ENCODE measurements around the gene TMEM39A.

Gene TMEM39A

DNA sequence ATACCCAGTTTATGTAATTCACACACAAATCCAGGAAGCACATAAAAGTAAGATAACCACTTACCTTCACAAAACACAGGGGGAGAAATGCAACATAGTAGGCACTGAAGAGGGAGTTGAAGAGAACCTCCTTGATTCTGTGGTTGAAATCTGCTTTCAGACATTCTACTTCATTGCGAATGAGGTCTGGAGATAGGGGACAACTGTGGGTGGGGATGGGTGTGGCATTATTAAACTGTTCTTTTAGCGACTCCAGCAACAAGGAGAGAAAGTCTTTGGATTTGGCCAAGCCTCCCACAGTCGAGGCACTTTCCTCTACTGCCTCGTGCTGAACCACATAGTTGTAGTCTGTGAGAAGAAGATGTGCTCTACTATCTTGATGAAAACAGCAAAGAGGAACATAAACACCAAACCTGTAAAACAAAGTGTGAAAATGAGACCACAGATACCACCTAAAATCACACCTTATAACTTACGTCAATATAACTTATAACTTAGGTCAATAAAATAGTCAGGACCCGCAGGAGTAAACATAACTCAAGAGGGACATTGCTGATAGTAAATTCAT is 25.6 kb downstream of the TMEM39A start:
- no peaks in the 10 kb centered on the region for H3K79me2 ChIP-seq (ENCODE audit: insufficient read depth, low read length)
- H3K27ac ChIP-seq (ENCODE audit: low read depth, low read length, poor library complexity, severe bottlenecking) = no peak overlapping the region
- no peak overlapping the region for H2AFZ ChIP-seq (ENCODE audit: low read length)
- no peak overlapping the region for H3K4me2 ChIP-seq (ENCODE audit: low read length)
- H3K9ac ChIP-seq (ENCODE audit: low read length) = no peak overlapping the region
- peaks cover 80% of the 10 kb centered on the region for H3K36me3 ChIP-seq (ENCODE audit: insufficient read depth, low read length)
- H4K20me1 ChIP-seq (ENCODE audit: insufficient read depth, low read length) = no peaks in the 10 kb centered on the region
- H3K4me1 ChIP-seq (ENCODE audit: insufficient read depth, low read length, severe bottlenecking) = no peaks in the 10 kb centered on the region
- no peaks in the 10 kb centered on the region for H3F3A ChIP-seq (ENCODE audit: insufficient read depth, low read length)
- no peaks in the 10 kb centered on the region for H3K9me2 ChIP-seq (ENCODE audit: low read depth, low read length)
- peaks cover 4% of the 10 kb centered on the region for H3K9me3 ChIP-seq (ENCODE audit: low read length)
- no peak for TF ChIP-seq EZH2 (IDR thresholded peaks at IDR 0.05; ENCODE audit: borderline replicate concordance, low read length)
- no peak for TF ChIP-seq CTCF (IDR thresholded peaks at IDR 0.05; ENCODE audit: low read length)
- no peaks in the 10 kb centered on the region for H3K27me3 ChIP-seq (ENCODE audit: insufficient read depth, low read length)
- H3K4me3 ChIP-seq (ENCODE audit: low read depth, low read length, poor library complexity, severe bottlenecking) = no peak overlapping the region

GRCh38 chr3:119436977-119437376 is 26.4 kb downstream of the TMEM39A start:
- Histone ChIP-seq H3K9me2 (ENCODE audit: low read depth, low read length) (no peaks in the 10 kb centered on the region), H4K20me1 (ENCODE audit: insufficient read depth, low read length) (no peaks in the 10 kb centered on the region), H3K36me3 (ENCODE audit: insufficient read depth, low read length) (peaks cover 77% of the 10 kb centered on the region), H3K79me2 (ENCODE audit: insufficient read depth, low read length) (no peaks in the 10 kb centered on the region), H3K4me3 (ENCODE audit: low read depth, low read length, poor library complexity, severe bottlenecking) (no peak overlapping the region), H3K9me3 (ENCODE audit: low read length) (peaks cover 4% of the 10 kb centered on the region), H3K27me3 (ENCODE audit: insufficient read depth, low read length) (no peaks in the 10 kb centered on the region), H2AFZ (ENCODE audit: low read length) (no peak overlapping the region), H3K9ac (ENCODE audit: low read length) (no peak overlapping the region), H3K4me2 (ENCODE audit: low read length) (no peak overlapping the region), H3K4me1 (ENCODE audit: insufficient read depth, low read length, severe bottlenecking) (no peaks in the 10 kb centered on the region), H3K27ac (ENCODE audit: low read depth, low read length, poor library complexity, severe bottlenecking) (no peak overlapping the region), H3F3A (ENCODE audit: insufficient read depth, low read length) (no peaks in the 10 kb centered on the region)
- TF ChIP-seq EZH2 (IDR thresholded peaks at IDR 0.05; ENCODE audit: borderline replicate concordance, low read length) (no peak), CTCF (IDR thresholded peaks at IDR 0.05; ENCODE audit: low read length) (no peak)

- Histone ChIP-seq H2AFZ (ENCODE audit: low read length) (no peak overlapping the region), H3K36me3 (ENCODE audit: insufficient read depth, low read length) (peaks cover 80% of the 10 kb centered on the region), H3K4me2 (ENCODE audit: low read length) (no peak overlapping the region), H3K4me1 (ENCODE audit: insufficient read depth, low read length, severe bottlenecking) (no peaks in the 10 kb centered on the region), H3K79me2 (ENCODE audit: insufficient read depth, low read length) (no peaks in the 10 kb centered on the region), H3K27ac (ENCODE audit: low read depth, low read length, poor library complexity, severe bottlenecking) (no peak overlapping the region), H3F3A (ENCODE audit: insufficient read depth, low read length) (no peaks in the 10 kb centered on the region), H3K27me3 (ENCODE audit: insufficient read depth, low read length) (no peaks in the 10 kb centered on the region), H3K9me3 (ENCODE audit: low read length) (peaks cover 4% of the 10 kb centered on the region; the same call in 1 of the 2 replicates), H3K9ac (ENCODE audit: low read length) (no peak overlapping the region), H3K9me2 (ENCODE audit: low read depth, low read length) (no peaks in the 10 kb centered on the region), H3K4me3 (ENCODE audit: low read depth, low read length, poor library complexity, severe bottlenecking) (no peak overlapping the region), H4K20me1 (ENCODE audit: insufficient read depth, low read length) (no peaks in the 10 kb centered on the region)
- no peak for TF ChIP-seq CTCF (IDR thresholded peaks at IDR 0.05; ENCODE audit: low read length)
- no peak for TF ChIP-seq EZH2 (IDR thresholded peaks at IDR 0.05; ENCODE audit: borderline replicate concordance, low read length)
Measured at GRCh38 chr3:119434703-119435102, 28.7 kb downstream of the TMEM39A start.

All from OCI-LY1 (cell line).